Uterus (tissue), 2 donors: ENCODE data around the gene CNDP2.

Experiments used
- CTCF ChIP-seq, 4 experiments: fragments of 200-600 bp in 2 of 4; fragments of 450-650 bp in 2 of 4; sonication (generic) in 2 of 4; IDR thresholded peaks; one replicate each; pipeline ENCODE4 v1.5.1; 2016 to 2019; ENCODE audit warnings: antibody characterized with exemption in 4 of 4, mild to moderate bottlenecking in 2 of 4, moderate library complexity in 1 of 4
- POLR2A ChIP-seq, 2 donors: fragments of 450-650 bp; IDR thresholded peaks; one replicate each; pipeline ENCODE4 v1.6.1; 2016; ENCODE audit warnings: antibody characterized with exemption in 2 of 2, mild to moderate bottlenecking in 1 of 2, moderate library complexity in 1 of 2

DNA sequence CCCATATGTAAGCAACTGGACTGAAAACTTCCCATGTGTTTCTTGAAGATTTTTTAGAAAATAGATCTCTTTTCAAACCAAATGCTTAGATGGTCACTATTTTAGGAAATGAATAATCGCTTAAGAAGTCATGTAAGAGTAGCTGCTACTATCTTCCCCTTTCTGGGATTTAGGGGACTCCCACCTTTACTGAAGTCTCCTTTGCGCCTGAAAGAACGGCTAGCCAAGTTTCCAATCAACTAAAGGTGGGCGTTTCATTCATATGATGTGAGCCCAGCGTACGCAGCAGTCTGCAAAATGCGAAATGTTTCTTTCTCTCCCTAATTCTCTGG is 40.2 kb upstream of the CNDP2 start:
- TF ChIP-seq CTCF (IDR thresholded peaks at IDR 0.05) (no peak), POLR2A (IDR thresholded peaks at IDR 0.05) (no peak)
